GM12875 (cell line): ENCODE results near the gene ZMYM2.

ENCODE experiments used
- H3K4me3 ChIP-seq: one replicate; pipeline ENCODE4 v1.5.1; 2011; ENCODE audit warnings: low read depth, low read length, control low read depth
- TF ChIP-seq, protein P1 (sequence below): IDR thresholded peaks from 2 replicates; pipeline ENCODE4 v1.5.1; 2011; ENCODE audit warnings: low read depth, mild to moderate bottlenecking, control low read depth, inconsistent platforms, low read length, moderate library complexity, borderline replicate concordance; ENCODE audit not compliant: insufficient read depth

The ZMYM2 gene

DNA sequence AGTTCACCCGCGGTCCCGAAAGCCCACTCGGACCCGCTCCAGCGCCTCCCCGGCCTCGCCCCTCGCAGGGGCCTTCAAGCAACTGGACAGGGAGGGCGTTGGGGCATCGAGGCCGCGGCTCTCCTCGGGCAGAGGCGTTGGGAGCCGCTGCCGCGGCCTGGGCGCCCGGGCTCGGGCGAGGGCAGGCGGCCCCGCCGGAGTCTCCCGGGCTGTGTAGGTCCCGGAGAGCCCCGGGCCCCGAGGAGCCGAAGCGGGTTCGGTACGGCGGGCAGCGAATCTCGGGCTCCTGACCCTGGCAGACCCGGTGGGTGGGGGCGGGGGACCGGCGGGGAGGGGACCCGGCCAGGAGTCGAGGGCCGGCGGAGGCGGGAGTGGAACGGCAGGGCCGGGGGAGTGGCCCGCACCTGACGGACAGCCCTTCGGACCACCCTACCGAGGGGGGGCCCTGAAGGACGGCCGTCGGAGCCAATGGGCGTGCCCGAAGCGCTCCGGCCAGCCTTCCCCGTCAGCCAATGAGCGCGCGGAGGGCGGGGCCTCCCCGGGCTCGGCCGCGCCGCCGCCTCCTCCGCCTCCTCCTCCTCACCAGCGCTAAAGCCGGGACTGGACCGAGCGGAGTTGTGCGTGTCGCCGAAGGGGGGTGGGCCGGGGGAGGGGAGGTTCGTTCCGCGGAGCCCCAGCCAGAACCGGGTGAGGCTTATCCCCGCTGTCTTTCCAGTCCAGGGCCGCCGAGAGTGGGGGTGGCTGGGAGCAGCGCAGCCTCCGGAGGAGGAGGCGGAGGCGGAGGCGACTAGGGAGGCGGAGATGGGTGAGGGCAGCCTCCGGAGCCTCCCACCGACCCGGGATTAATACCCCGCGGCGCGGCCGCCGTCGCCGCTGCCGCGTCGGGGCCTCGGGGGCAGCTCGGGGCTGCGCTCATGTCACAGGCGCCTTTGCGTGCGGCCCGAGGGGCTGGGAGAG is at the start of gene ZMYM2:
Gene ZMYM2 (plus strand): TSS at position 573 of the 957 bp plus-strand sequence. CDS start 34,346 bp downstream, outside the sequence.
- TF ChIP-seq, protein P1, sequence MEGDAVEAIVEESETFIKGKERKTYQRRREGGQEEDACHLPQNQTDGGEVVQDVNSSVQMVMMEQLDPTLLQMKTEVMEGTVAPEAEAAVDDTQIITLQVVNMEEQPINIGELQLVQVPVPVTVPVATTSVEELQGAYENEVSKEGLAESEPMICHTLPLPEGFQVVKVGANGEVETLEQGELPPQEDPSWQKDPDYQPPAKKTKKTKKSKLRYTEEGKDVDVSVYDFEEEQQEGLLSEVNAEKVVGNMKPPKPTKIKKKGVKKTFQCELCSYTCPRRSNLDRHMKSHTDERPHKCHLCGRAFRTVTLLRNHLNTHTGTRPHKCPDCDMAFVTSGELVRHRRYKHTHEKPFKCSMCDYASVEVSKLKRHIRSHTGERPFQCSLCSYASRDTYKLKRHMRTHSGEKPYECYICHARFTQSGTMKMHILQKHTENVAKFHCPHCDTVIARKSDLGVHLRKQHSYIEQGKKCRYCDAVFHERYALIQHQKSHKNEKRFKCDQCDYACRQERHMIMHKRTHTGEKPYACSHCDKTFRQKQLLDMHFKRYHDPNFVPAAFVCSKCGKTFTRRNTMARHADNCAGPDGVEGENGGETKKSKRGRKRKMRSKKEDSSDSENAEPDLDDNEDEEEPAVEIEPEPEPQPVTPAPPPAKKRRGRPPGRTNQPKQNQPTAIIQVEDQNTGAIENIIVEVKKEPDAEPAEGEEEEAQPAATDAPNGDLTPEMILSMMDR: no peak
- H3K4me3 ChIP-seq: peak within 1 kb of the TSS; percentile 76

GRCh38 chr13:19910336-19911072 is 48.0 kb upstream of the ZMYM2 start:
- H3K4me3 ChIP-seq: no peak overlapping the region
- TF ChIP-seq, protein P1: no peak

DNA sequence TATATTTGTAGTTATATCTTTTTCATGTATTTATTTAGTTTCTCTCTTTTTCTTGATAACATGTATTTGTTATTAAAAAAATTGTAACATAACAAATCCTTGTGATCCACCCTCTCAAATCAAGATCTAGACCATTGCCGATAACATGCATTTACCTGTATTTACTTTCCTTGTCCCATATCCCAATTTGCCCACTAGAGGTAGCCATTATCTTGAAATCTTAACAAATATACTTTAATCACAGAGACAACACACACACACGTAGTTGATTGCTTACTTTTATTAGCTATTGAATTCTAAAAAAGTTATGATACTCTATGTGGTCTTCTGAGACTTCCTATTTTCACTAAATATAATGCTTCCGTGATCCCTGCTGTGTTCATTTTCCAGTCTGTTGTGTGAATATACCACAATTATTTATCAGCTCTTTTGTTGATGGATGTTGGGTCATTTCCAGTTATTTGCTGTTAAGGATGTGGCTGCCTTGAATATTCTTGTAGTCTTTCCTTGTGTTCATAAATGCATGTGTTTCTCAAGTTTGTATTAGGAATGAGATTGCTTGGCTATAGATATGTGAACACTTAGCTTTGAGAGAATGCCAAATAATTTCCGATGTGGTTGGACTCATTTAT is 31.3 kb upstream of the ZMYM2 start:
- no peak overlapping the region for H3K4me3 ChIP-seq

GRCh38 chr13:19940106-19940505 is 18.4 kb upstream of the ZMYM2 start:
- no peak overlapping the region for H3K4me3 ChIP-seq
- TF ChIP-seq, protein P1: no peak

More for the DNA sequence above, 31.3 kb upstream of the ZMYM2 start:
- TF ChIP-seq, protein P1: peak; percentile 12; the same call in 1 of the 2 replicates

- H3K4me3 ChIP-seq: no peak overlapping the region
- TF ChIP-seq, protein P1: no peak
Measured at GRCh38 chr13:19950374-19950773, 8.2 kb upstream of the ZMYM2 start.

GRCh38 chr13:19952850-19953249 is 5.7 kb upstream of the ZMYM2 start:
- TF ChIP-seq, protein P1: no peak
- H3K4me3 ChIP-seq: no peak overlapping the region
